Spleen (tissue), 7 donors: ENCODE data around the gene POLL.

ENCODE experiments used
- POLR2AphosphoS5 ChIP-seq, 3 donors: sonication (generic); formaldehyde crosslinking; IDR thresholded peaks; one replicate each; pipeline ENCODE4 v1.5.1; 2017; ENCODE audit warnings: antibody characterized with exemption in 3 of 3
- TF ChIP-seq, protein P1 (sequence below), 11 experiments: fragments of 200-600 bp in 7 of 11; fragments of 450-650 bp in 4 of 11; sonication (generic) in 4 of 11; IDR thresholded peaks in 8 of 11; conservative IDR thresholded peaks in 3 of 11; 1 replicate in 7 of 11; 2 replicates in 4 of 11; pipeline versions ENCODE4 v1.4.0 to v1.8.0; 2016 to 2021; ENCODE audit warnings: antibody characterized with exemption in 11 of 11, inconsistent platforms in 4 of 11, mild to moderate bottlenecking in 1 of 11
- donor health status: DM: no; HTN: no; CAD: no; lungs with moderate emphysema.
- donor health status: DM: no; HTN: no; CAD: no.
- donor health status: DM: no; HTN: no; CAD: no.

DNA sequence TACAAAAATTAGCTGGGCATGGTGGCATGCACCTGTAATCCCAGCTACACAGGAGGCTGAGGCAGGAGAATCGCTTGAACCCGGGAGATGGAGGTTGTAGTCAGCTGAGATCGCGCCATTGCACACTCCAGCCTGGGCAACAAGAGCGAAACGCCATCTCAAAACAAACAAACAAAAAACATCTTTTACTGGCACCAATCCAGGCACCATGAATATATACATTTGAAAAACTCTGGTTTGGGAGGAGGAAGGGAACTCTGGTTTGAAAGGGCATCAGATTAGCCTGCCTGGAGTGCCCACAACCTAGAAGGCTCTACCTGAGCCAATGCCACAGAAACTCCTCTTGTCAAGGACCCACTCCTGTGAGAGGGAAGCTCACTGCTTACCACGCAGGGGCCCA lies 15.9 kb downstream of the POLL start:
- TF ChIP-seq, protein P1, sequence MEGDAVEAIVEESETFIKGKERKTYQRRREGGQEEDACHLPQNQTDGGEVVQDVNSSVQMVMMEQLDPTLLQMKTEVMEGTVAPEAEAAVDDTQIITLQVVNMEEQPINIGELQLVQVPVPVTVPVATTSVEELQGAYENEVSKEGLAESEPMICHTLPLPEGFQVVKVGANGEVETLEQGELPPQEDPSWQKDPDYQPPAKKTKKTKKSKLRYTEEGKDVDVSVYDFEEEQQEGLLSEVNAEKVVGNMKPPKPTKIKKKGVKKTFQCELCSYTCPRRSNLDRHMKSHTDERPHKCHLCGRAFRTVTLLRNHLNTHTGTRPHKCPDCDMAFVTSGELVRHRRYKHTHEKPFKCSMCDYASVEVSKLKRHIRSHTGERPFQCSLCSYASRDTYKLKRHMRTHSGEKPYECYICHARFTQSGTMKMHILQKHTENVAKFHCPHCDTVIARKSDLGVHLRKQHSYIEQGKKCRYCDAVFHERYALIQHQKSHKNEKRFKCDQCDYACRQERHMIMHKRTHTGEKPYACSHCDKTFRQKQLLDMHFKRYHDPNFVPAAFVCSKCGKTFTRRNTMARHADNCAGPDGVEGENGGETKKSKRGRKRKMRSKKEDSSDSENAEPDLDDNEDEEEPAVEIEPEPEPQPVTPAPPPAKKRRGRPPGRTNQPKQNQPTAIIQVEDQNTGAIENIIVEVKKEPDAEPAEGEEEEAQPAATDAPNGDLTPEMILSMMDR (IDR thresholded peaks at IDR 0.05 in 8 of 11, conservative IDR thresholded peaks at IDR 0.05 in 3 of 11) = no peak
- TF ChIP-seq POLR2AphosphoS5 (IDR thresholded peaks at IDR 0.05) = no peak
